ENCODE data around the gene PDE1A. TPM values are rescaled to one million over a fixed set of nuclear protein-coding genes. Genes with fewer than 3 reads are reported as not detected.

The PDE1A gene
- total and polyA plus RNA-seq, 10 of the 15 experiments (the other 5 are each of a cell fraction or from before 2014, with no cell fraction given): 1.1 TPM; not detected in 9

DNA sequence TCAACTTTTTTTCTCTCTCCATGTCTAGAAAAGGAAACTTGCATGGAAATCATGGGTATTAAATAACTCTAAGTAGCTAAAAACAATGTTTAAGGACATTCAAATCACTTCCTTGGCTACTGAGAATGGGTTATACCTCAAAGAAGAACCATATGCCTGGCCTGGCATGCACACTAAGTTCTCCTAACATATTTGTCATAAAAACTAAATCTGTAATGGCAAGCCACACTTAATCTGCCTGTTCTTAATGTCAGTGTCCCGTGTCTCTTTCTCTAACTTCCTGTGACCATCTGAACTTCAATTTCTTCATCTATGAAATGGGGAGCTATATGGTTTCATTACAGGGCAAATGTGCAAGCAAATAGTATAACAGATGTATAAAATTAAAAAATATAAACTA lies 11.1 kb downstream of the PDE1A start (continued):
- TF ChIP-seq ZNF24 (IDR thresholded peaks at IDR 0.05): no peak
- TF ChIP-seq, protein P1, sequence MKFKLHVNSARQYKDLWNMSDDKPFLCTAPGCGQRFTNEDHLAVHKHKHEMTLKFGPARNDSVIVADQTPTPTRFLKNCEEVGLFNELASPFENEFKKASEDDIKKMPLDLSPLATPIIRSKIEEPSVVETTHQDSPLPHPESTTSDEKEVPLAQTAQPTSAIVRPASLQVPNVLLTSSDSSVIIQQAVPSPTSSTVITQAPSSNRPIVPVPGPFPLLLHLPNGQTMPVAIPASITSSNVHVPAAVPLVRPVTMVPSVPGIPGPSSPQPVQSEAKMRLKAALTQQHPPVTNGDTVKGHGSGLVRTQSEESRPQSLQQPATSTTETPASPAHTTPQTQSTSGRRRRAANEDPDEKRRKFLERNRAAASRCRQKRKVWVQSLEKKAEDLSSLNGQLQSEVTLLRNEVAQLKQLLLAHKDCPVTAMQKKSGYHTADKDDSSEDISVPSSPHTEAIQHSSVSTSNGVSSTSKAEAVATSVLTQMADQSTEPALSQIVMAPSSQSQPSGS (IDR thresholded peaks at IDR 0.05; ENCODE audit: low read length): no peak
- TF ChIP-seq, protein P2, sequence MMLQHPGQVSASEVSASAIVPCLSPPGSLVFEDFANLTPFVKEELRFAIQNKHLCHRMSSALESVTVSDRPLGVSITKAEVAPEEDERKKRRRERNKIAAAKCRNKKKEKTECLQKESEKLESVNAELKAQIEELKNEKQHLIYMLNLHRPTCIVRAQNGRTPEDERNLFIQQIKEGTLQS (IDR thresholded peaks at IDR 0.05; ENCODE audit: borderline replicate concordance, extremely low read depth, low read depth, low read length): no peak
- TF ChIP-seq RB1 (IDR thresholded peaks at IDR 0.05; ENCODE audit: borderline replicate concordance): no peak

DNA sequence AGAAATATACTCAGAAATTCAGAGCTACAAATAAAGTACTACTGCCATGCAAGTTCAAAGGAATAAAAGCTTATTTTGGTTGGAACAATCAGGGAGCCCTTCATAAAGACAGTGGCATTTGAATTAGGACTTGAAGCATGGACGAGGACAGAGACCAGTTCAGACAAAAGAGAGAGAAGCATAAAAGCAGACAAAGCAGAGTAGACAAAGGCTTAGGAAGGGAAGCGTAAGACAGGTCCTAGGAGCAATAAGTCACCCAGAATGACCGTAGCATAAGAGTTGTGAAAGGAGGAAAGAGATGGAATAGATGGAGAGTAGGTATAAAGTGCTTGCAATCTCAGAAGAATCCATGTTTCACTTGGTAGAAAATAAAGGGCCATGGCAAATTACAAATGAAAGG lies 14.0 kb downstream of the PDE1A start:
- ATAC-seq: no peak
- H2AFZ ChIP-seq (ENCODE audit: control insufficient read depth, low read depth, low read length): no peak overlapping the region
- H3K4me1 ChIP-seq (ENCODE audit: control insufficient read depth, insufficient read depth, low read length): no peaks in the 10 kb centered on the region
- H3K27me3 ChIP-seq (replicated peaks in 1 of 2; ENCODE audit: control insufficient read depth in 2 of 2, insufficient read depth in 2 of 2, low read length in 1 of 2): no peaks in the 10 kb centered on the region
- ChIA-PET RAD21 (ENCODE audit: unreplicated experiment) (no interaction called here), CTCF (no interaction called here), SMC1A (ENCODE audit: uncharacterized antibody, unreplicated experiment) (no interaction called here), POLR2A (no interaction called here)
- in situ Hi-C loops (cut with MboI): no loop called here
- no peaks in the 10 kb centered on the region for H4K20me1 ChIP-seq (ENCODE audit: control insufficient read depth, insufficient read depth)
- FAIRE-seq: no peak
- H3K9ac ChIP-seq (ENCODE audit: control insufficient read depth, insufficient read depth, low read length): no peak overlapping the region
- intact Hi-C loops (cut with micrococcal nuclease; ENCODE audit: unreplicated experiment): no loop called here
- no peaks in the 10 kb centered on the region for H3K9me3 ChIP-seq (replicated peaks; ENCODE audit: control insufficient read depth, insufficient read depth, low read length)
- no peaks in the 10 kb centered on the region for H3K79me2 ChIP-seq (ENCODE audit: control insufficient read depth, insufficient read depth, low read length)
- BruUV-seq (replicated peaks): no TSS peak
- H3K36me3 ChIP-seq (ENCODE audit: control insufficient read depth in 2 of 2, insufficient read depth in 2 of 2, low read length in 1 of 2): no peaks in the 10 kb centered on the region
- WGBS (ENCODE audit: insufficient coverage, insufficient replicate concordance, low lambda C conversion rate, missing lambda C conversion rate): 12% methylated on average over 3 of the region's 3 CpGs
- H3K4me3 ChIP-seq: no peak overlapping the region
- H3K4me2 ChIP-seq (ENCODE audit: control insufficient read depth, insufficient read depth): no peak overlapping the region
- no peak for DNase-seq (ENCODE audit: low read depth, low spot score)
- no peak overlapping the region for H3K27ac ChIP-seq (ENCODE audit: control insufficient read depth, insufficient read depth)
- TF ChIP-seq JUNB (IDR thresholded peaks at IDR 0.05): no peak
- no peak for TF ChIP-seq YBX1 (IDR thresholded peaks at IDR 0.05)
- TF ChIP-seq CBX3 (IDR thresholded peaks at IDR 0.05; ENCODE audit: borderline replicate concordance, low read depth): no peak
- TF ChIP-seq BCL11A (IDR thresholded peaks at IDR 0.05; ENCODE audit: low read depth, low read length): no peak
- TF ChIP-seq, protein P3, sequence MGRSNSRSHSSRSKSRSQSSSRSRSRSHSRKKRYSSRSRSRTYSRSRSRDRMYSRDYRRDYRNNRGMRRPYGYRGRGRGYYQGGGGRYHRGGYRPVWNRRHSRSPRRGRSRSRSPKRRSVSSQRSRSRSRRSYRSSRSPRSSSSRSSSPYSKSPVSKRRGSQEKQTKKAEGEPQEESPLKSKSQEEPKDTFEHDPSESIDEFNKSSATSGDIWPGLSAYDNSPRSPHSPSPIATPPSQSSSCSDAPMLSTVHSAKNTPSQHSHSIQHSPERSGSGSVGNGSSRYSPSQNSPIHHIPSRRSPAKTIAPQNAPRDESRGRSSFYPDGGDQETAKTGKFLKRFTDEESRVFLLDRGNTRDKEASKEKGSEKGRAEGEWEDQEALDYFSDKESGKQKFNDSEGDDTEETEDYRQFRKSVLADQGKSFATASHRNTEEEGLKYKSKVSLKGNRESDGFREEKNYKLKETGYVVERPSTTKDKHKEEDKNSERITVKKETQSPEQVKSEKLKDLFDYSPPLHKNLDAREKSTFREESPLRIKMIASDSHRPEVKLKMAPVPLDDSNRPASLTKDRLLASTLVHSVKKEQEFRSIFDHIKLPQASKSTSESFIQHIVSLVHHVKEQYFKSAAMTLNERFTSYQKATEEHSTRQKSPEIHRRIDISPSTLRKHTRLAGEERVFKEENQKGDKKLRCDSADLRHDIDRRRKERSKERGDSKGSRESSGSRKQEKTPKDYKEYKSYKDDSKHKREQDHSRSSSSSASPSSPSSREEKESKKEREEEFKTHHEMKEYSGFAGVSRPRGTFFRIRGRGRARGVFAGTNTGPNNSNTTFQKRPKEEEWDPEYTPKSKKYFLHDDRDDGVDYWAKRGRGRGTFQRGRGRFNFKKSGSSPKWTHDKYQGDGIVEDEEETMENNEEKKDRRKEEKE (IDR thresholded peaks at IDR 0.05): no peak
- no peak for TF ChIP-seq CHD2 (IDR thresholded peaks at IDR 0.05; ENCODE audit: borderline replicate concordance, low read depth, low read length)
- TF ChIP-seq, protein P4, sequence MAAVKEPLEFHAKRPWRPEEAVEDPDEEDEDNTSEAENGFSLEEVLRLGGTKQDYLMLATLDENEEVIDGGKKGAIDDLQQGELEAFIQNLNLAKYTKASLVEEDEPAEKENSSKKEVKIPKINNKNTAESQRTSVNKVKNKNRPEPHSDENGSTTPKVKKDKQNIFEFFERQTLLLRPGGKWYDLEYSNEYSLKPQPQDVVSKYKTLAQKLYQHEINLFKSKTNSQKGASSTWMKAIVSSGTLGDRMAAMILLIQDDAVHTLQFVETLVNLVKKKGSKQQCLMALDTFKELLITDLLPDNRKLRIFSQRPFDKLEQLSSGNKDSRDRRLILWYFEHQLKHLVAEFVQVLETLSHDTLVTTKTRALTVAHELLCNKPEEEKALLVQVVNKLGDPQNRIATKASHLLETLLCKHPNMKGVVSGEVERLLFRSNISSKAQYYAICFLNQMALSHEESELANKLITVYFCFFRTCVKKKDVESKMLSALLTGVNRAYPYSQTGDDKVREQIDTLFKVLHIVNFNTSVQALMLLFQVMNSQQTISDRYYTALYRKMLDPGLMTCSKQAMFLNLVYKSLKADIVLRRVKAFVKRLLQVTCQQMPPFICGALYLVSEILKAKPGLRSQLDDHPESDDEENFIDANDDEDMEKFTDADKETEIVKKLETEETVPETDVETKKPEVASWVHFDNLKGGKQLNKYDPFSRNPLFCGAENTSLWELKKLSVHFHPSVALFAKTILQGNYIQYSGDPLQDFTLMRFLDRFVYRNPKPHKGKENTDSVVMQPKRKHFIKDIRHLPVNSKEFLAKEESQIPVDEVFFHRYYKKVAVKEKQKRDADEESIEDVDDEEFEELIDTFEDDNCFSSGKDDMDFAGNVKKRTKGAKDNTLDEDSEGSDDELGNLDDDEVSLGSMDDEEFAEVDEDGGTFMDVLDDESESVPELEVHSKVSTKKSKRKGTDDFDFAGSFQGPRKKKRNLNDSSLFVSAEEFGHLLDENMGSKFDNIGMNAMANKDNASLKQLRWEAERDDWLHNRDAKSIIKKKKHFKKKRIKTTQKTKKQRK (IDR thresholded peaks at IDR 0.05; ENCODE audit: low read depth, low read length): no peak
- TF ChIP-seq, protein P5, sequence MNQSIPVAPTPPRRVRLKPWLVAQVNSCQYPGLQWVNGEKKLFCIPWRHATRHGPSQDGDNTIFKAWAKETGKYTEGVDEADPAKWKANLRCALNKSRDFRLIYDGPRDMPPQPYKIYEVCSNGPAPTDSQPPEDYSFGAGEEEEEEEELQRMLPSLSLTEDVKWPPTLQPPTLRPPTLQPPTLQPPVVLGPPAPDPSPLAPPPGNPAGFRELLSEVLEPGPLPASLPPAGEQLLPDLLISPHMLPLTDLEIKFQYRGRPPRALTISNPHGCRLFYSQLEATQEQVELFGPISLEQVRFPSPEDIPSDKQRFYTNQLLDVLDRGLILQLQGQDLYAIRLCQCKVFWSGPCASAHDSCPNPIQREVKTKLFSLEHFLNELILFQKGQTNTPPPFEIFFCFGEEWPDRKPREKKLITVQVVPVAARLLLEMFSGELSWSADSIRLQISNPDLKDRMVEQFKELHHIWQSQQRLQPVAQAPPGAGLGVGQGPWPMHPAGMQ (IDR thresholded peaks at IDR 0.05; ENCODE audit: borderline replicate concordance): no peak

Data from GM12878 (cell line).